ENCODE results near the gene DNER.
"Not testable (repeated sequence)": the region's sequence is repeated elsewhere in the genome, so short reads cannot be mapped to it uniquely, and the experiment has no call there.

DNA sequence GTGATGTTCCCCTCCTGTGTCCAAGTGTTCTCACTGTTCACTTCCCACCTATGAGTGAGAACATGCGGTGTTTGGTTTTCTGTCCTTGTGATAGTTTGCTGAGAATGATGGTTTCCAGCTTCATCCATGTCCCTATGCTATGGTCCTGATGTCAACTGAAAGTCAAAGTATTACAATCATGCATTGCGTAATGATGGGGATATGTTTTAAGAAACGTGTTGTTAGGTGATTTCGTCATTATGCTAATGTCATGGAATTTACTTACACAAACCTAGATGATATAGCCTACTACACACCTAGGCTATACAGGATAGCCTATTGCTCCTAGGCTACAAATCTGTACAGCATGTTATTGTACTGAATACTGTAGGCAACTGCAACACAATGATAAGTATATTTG, 207.7 kb downstream of the DNER start:
- TF ChIP-seq EZH2 (IDR thresholded peaks at IDR 0.05; ENCODE audit: low read length): not testable (repeated sequence)
- TF ChIP-seq, protein P1, sequence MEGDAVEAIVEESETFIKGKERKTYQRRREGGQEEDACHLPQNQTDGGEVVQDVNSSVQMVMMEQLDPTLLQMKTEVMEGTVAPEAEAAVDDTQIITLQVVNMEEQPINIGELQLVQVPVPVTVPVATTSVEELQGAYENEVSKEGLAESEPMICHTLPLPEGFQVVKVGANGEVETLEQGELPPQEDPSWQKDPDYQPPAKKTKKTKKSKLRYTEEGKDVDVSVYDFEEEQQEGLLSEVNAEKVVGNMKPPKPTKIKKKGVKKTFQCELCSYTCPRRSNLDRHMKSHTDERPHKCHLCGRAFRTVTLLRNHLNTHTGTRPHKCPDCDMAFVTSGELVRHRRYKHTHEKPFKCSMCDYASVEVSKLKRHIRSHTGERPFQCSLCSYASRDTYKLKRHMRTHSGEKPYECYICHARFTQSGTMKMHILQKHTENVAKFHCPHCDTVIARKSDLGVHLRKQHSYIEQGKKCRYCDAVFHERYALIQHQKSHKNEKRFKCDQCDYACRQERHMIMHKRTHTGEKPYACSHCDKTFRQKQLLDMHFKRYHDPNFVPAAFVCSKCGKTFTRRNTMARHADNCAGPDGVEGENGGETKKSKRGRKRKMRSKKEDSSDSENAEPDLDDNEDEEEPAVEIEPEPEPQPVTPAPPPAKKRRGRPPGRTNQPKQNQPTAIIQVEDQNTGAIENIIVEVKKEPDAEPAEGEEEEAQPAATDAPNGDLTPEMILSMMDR (optimal IDR thresholded peaks at IDR 0.05 in 1 of 3, IDR thresholded peaks at IDR 0.05 in 1 of 3, conservative IDR thresholded peaks at IDR 0.05 in 1 of 3; ENCODE audit: extremely low read depth in 1 of 3, insufficient read depth in 2 of 3, low read length in 3 of 3): not testable (repeated sequence)

All from keratinocyte (primary cell).